Suprapubic skin (tissue), 4 donors: Measurements from ENCODE around the gene PEAR1. TPM values are rescaled to one million over a fixed set of nuclear protein-coding genes. Genes with fewer than 3 reads are reported as not detected.

Experiments used
- DNase-seq, 2 donors: peaks; one replicate each; pipeline ENCODE4 v3.0.0-alpha.2; 2019; ENCODE audit warnings: low spot score in 2 of 2
- H3K27ac ChIP-seq: fragments of 200-600 bp; sonication (generic); one replicate; pipeline ENCODE4 v1.5.1; 2019
- H3K27me3 ChIP-seq: fragments of 200-600 bp; sonication (generic); one replicate; pipeline ENCODE4 v1.5.1; 2019
- H3K36me3 ChIP-seq: fragments of 200-600 bp; sonication (generic); one replicate; pipeline ENCODE4 v1.5.1; 2019
- H3K4me1 ChIP-seq: fragments of 200-600 bp; sonication (generic); one replicate; pipeline ENCODE4 v1.5.1; 2019
- H3K4me3 ChIP-seq: fragments of 200-600 bp; sonication (generic); one replicate; pipeline ENCODE4 v1.5.1; 2019; ENCODE audit warnings: mild to moderate bottlenecking
- H3K9me3 ChIP-seq: fragments of 200-600 bp; sonication (generic); one replicate; pipeline ENCODE4 v1.5.1; 2019
- EP300 ChIP-seq: sonication (generic); formaldehyde crosslinking; IDR thresholded peaks from one replicate; pipeline ENCODE4 v1.6.1; 2017; ENCODE audit warnings: antibody characterized with exemption
- POLR2A ChIP-seq, 2 donors: fragments of 450-650 bp; IDR thresholded peaks; one replicate each; pipeline ENCODE4 v1.6.1; 2017; ENCODE audit warnings: antibody characterized with exemption in 2 of 2, mild to moderate bottlenecking in 2 of 2, moderate library complexity in 2 of 2
- POLR2AphosphoS5 ChIP-seq, 3 donors: sonication (generic); formaldehyde crosslinking; IDR thresholded peaks; one replicate each; pipeline ENCODE4 v1.6.1; 2017; ENCODE audit warnings: antibody characterized with exemption in 3 of 3
- WGBS: methylation state at CpG from one replicate; pipeline ENCODE4 v1.1.5; 2018; 5-methylcytosine and 5-hydroxymethylcytosine counted together
- total RNA-seq, 4 donors: library from RNA; depleted of rRNA; stranded (reverse); fragments of >200 nt; gene quantifications; one replicate each; pipeline ENCODE4 v1.1.0, GENCODE V29; 2016
- TF ChIP-seq, protein P1 (sequence below), 2 donors: fragments of 200-600 bp in 1 of 2; fragments of 450-650 bp in 1 of 2; sonication (generic) in 1 of 2; IDR thresholded peaks; one replicate each; pipeline ENCODE4 v1.5.1; 2016 to 2019; ENCODE audit warnings: antibody characterized with exemption in 2 of 2, mild to moderate bottlenecking in 1 of 2, moderate library complexity in 1 of 2

The PEAR1 gene
- total RNA-seq, 4 donors from 2014 or later = 2.4 to 5.7 (median 3.8) TPM

DNA sequence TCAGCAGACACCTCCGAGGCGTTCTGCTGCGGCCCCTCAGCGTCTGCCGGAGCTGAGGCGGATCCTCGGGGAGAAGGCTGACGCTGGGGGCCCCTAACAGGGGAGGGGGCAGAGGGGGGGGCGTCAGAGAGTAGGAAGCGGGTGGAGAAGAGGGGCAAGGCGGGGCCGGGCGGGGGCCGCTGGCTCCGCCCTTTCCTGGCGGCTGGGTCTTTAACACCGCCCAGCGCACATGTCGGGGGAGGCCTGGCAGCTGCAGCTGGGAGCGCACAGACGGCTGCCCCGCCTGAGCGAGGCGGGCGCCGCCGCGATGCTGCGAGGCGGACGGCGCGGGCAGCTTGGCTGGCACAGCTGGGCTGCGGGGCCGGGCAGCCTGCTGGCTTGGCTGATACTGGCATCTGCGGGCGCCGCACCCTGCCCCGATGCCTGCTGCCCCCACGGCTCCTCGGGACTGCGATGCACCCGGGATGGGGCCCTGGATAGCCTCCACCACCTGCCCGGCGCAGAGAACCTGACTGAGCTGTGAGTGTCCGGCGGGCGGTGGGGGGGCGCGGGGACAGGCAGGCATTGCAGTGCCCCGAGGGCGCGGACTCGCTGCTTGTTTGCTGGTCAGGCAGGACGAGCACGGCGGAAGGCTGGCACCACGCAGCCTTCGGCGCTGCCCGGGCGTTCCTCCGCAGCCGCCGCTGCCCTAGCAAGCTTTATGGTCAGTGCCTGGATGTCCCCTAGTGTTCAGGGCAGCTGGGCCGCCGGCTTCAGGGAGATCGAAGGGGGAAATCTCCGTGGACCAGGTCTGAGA lies 32.7 kb upstream of the PEAR1 start, which contains the start of gene NTRK1:
NTRK1 (plus strand) TSS at position 238 of the 796 bp plus-strand sequence; CDS start at position 308, 70 bp downstream.
- peaks cover 27% of the 10 kb centered on the region for H3K4me1 ChIP-seq
- H3K36me3 ChIP-seq = no peaks in the 10 kb centered on the region
- 10% methylated on average over 20 of the region's 69 CpGs for WGBS
- H3K27ac ChIP-seq = no peak within 1 kb of the TSS
- peak within 1 kb of the TSS; percentile 31 for H3K4me3 ChIP-seq
- TF ChIP-seq POLR2AphosphoS5 (IDR thresholded peaks at IDR 0.05) (no peak), EP300 (no peak)
- TF ChIP-seq, protein P1, sequence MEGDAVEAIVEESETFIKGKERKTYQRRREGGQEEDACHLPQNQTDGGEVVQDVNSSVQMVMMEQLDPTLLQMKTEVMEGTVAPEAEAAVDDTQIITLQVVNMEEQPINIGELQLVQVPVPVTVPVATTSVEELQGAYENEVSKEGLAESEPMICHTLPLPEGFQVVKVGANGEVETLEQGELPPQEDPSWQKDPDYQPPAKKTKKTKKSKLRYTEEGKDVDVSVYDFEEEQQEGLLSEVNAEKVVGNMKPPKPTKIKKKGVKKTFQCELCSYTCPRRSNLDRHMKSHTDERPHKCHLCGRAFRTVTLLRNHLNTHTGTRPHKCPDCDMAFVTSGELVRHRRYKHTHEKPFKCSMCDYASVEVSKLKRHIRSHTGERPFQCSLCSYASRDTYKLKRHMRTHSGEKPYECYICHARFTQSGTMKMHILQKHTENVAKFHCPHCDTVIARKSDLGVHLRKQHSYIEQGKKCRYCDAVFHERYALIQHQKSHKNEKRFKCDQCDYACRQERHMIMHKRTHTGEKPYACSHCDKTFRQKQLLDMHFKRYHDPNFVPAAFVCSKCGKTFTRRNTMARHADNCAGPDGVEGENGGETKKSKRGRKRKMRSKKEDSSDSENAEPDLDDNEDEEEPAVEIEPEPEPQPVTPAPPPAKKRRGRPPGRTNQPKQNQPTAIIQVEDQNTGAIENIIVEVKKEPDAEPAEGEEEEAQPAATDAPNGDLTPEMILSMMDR (IDR thresholded peaks at IDR 0.05) = no peak
- no peaks in the 10 kb centered on the region for H3K9me3 ChIP-seq
- no peak for DNase-seq
- peaks cover 87% of the 10 kb centered on the region for H3K27me3 ChIP-seq

GRCh38 chr1:156862584-156862983 lies 30.9 kb upstream of the PEAR1 start:
- Histone ChIP-seq H3K36me3 (no peaks in the 10 kb centered on the region), H3K27ac (no peak overlapping the region), H3K4me3 (no peak overlapping the region), H3K9me3 (no peaks in the 10 kb centered on the region), H3K27me3 (peaks cover 94% of the 10 kb centered on the region), H3K4me1 (peaks cover 27% of the 10 kb centered on the region)
- 100% methylated on average over 2 of the region's 6 CpGs for WGBS
- no peak for DNase-seq
- TF ChIP-seq POLR2A (IDR thresholded peaks at IDR 0.05) (no peak), EP300 (no peak), POLR2AphosphoS5 (IDR thresholded peaks at IDR 0.05) (no peak)
- TF ChIP-seq, protein P1 (IDR thresholded peaks at IDR 0.05) = no peak

- 60% methylated on average over 10 of the region's 10 CpGs for WGBS
- no peak for DNase-seq
- Histone ChIP-seq H3K27me3 (peaks cover 89% of the 10 kb centered on the region), H3K4me3 (no peak overlapping the region), H3K36me3 (no peaks in the 10 kb centered on the region), H3K9me3 (no peaks in the 10 kb centered on the region), H3K27ac (no peak overlapping the region), H3K4me1 (peaks cover 27% of the 10 kb centered on the region)
- no peak for TF ChIP-seq POLR2A (IDR thresholded peaks at IDR 0.05)
- TF ChIP-seq EP300 = no peak
- TF ChIP-seq POLR2AphosphoS5 (IDR thresholded peaks at IDR 0.05) = no peak
- TF ChIP-seq, protein P1 (IDR thresholded peaks at IDR 0.05) = no peak
These were observed 30.4 kb upstream of the PEAR1 start for GRCh38 chr1:156862997-156863599.

DNA sequence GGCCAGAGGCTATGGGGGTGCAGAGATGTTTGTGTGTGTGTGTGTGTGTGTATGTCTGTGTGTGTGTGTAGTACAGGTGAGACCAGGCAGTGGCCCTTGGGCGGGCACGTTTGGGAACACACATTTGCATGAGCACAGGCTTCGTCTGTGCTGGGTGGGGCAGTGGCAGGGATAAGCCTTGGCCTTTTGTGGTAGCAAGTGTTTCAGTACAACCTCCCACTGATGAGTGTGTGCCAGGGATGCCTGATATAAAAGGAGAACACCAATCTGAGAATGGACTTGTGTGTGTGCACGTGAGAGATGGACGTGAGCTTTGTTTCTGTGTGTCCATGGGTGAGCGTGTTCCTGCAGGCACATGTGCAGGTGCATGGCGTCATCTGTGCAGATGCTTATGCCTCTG lies 29.9 kb upstream of the PEAR1 start:
- TF ChIP-seq POLR2AphosphoS5 (IDR thresholded peaks at IDR 0.05) (no peak), POLR2A (IDR thresholded peaks at IDR 0.05) (no peak), EP300 (no peak)
- TF ChIP-seq, protein P1 (IDR thresholded peaks at IDR 0.05) = no peak
- Histone ChIP-seq H3K36me3 (no peaks in the 10 kb centered on the region), H3K4me1 (peaks cover 27% of the 10 kb centered on the region), H3K9me3 (no peaks in the 10 kb centered on the region), H3K27ac (no peak overlapping the region), H3K27me3 (peaks cover 84% of the 10 kb centered on the region), H3K4me3 (no peak overlapping the region)
- 68% methylated on average over 7 of the region's 7 CpGs for WGBS
- no peak for DNase-seq

- no peak for DNase-seq
- Histone ChIP-seq H3K9me3 (no peaks in the 10 kb centered on the region), H3K36me3 (no peaks in the 10 kb centered on the region), H3K4me1 (peaks cover 16% of the 10 kb centered on the region), H3K27me3 (peaks cover 72% of the 10 kb centered on the region), H3K27ac (no peak overlapping the region), H3K4me3 (no peak overlapping the region)
- 88% methylated on average over 4 of the region's 4 CpGs for WGBS
- TF ChIP-seq, protein P1 (IDR thresholded peaks at IDR 0.05) = no peak
- TF ChIP-seq POLR2A (IDR thresholded peaks at IDR 0.05) (no peak), EP300 (no peak), POLR2AphosphoS5 (IDR thresholded peaks at IDR 0.05) (no peak)
These were observed 28.7 kb upstream of the PEAR1 start for GRCh38 chr1:156864796-156865195.
